Fibroblast of pulmonary artery (primary cell): ENCODE results near the gene NMNAT3.

ENCODE experiments used
- DNase-seq: peaks from one replicate; pipeline ENCODE4 v3.0.0-alpha.2; 2010; ENCODE audit warnings: low read depth
- H3K4me3 ChIP-seq: replicated peaks from 2 replicates; pipeline ENCODE4 v1.5.1; 2011; ENCODE audit warnings: low read depth, mild to moderate bottlenecking, control low read depth, low read length, moderate library complexity
- TF ChIP-seq, protein P1 (sequence below): IDR thresholded peaks from 2 replicates; pipeline ENCODE4 v1.5.1; 2011; ENCODE audit warnings: mild to moderate bottlenecking, control low read depth, low read length, inconsistent platforms; ENCODE audit errors: missing control alignments

The NMNAT3 gene

DNA sequence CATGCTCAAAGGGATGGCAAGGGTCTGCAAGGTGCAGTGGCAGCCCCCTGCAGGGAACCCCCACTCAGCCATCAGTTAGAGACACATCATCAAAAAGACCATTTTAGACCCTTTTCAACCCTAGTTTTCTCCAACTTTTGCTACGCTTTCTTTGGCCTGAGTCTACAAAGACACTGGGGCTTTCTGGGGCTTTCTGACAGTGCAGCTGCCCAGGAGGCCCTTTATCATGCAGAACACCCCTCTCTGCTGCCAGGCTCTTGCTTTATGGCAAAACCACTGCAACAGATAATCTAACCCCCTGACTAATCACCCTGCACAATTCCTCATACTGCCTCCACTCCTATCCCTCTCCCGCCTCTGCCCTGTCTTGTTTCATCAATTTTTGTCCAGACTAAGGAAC lies 2.4 kb downstream of the NMNAT3 start:
- DNase-seq, result no peak
- TF ChIP-seq, protein P1, sequence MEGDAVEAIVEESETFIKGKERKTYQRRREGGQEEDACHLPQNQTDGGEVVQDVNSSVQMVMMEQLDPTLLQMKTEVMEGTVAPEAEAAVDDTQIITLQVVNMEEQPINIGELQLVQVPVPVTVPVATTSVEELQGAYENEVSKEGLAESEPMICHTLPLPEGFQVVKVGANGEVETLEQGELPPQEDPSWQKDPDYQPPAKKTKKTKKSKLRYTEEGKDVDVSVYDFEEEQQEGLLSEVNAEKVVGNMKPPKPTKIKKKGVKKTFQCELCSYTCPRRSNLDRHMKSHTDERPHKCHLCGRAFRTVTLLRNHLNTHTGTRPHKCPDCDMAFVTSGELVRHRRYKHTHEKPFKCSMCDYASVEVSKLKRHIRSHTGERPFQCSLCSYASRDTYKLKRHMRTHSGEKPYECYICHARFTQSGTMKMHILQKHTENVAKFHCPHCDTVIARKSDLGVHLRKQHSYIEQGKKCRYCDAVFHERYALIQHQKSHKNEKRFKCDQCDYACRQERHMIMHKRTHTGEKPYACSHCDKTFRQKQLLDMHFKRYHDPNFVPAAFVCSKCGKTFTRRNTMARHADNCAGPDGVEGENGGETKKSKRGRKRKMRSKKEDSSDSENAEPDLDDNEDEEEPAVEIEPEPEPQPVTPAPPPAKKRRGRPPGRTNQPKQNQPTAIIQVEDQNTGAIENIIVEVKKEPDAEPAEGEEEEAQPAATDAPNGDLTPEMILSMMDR, result no peak
- no peak overlapping the region for H3K4me3 ChIP-seq

DNA sequence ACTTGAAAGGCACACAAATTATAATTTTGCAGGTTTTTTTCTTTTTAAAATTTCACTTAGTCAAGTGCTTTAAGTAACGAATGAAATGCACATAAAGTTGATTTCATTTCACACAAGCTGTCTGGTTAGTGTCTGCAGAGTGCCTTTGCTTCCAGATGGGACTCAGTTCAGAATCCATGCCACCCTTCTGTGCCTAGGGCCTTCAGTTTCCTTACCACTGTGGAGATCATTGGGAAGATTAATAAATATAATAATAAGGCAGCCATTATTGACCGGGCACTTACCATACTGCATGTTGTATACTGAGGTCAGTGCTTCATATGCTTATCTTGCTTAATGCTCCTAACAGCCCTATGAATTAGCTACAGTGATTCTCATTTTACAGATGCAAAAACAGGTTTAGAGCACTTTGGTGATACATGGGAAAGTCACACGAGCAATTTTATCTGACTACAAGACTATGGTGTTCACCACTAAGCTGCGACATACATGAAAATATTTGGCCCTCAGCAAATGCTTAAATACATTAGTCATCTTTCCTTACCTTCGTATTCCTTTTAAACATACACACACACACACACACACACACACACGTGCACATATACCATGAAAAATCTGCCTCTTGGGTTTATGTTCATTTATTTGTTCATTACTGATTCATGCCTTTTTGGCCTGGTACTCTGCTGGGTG lies 3.1 kb downstream of the NMNAT3 start:
- TF ChIP-seq, protein P1, result no peak
- no peak for DNase-seq
- H3K4me3 ChIP-seq, result no peak overlapping the region

DNA sequence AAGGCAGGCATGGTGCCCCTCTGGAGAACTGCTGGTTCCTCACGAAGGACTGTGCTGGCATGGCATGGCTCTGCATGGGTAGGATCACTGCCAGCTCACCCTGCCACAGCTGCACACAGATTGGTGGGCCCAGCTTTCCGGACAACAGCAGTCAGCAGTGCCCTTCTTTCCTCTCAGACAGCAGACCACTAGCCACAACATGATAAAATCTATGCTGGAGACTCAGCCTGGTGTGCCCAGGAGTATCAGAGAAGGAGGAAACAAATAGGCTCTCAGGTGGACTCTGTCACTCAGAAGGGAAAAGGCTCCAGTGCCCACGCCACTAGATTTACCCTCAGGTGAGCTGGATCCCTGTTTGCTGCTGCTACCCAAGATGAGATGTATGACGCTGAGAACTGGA lies 4.9 kb downstream of the NMNAT3 start:
- no peak for DNase-seq
- TF ChIP-seq, protein P1, result no peak

DNA sequence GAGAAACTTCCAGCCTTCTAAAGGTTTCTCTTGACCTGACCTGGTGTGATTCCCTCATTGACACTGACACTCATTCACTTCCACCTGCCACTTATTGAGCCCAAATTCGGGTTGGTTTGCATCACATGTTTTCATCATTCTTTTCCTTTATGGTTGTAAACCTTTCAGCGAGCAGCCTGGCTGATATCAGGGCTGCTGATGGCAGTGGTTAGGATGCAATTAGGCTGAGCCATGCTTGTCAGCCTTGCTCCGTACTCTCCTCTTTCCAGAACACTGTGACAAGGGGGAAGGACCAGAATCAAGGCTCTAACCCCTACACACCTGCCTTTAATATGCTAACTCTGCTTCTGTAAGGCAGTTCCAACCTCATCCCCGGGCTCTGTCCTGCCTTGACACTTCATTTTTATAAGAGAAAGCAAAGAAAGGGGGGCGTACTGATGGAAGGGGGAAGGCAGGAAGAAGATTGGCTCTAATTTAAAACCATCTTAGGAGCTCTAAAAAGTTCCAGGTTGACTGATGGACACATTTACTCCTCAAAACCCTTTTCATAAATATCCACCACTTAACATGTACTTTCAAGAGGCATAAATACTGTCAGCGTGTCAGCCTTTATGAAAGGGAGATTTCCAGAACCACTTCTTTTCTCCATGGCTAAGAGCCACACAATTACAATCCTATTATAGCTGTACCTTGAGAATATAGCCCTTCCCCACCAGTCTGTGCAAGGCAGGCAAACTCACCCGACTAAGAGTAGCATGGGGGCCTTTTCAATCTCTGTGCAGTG lies 5.7 kb downstream of the NMNAT3 start:
- TF ChIP-seq, protein P1, result no peak
- no peak for DNase-seq
- H3K4me3 ChIP-seq, result no peak overlapping the region

More for the DNA sequence above, 4.9 kb downstream of the NMNAT3 start:
- no peak overlapping the region for H3K4me3 ChIP-seq

DNA sequence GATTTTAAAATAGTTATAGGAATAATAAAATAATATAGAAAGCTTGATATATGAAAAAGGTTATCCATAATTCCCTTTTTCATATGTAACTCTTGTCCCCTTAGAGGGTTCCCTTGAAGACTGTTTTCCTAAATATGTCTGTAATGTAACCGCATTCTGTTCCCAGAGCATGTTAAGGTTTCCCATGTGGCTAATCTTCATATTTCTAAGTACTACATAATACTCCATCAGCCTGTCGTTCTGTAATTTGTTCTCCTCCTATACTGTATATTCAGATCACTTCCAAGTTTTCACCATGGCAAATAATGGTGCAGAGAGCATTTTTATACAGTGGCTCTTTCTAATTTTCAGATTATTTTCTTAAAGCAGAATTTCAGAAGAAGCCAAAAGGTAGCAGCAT lies 6.7 kb downstream of the NMNAT3 start:
- TF ChIP-seq, protein P1, result no peak
- DNase-seq, result no peak

DNA sequence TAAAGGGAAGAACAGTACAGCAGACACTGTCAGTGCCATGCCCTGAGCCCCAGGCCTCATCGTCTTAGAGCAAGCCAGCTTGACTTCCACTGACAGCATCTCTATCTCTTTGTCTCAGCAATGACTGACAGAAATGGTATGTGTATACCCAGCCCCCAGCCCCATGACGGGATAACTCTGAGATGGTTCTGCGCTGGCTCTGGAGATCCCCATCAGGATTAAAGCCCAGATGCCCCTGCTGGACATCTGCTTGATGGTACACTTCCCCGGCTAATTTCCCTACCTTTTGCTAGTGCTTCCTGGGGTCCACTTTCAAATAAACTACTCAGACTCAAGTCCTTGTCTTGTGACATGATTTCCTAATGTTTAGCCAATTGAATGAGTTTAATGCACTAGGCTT lies 7.6 kb downstream of the NMNAT3 start:
- TF ChIP-seq, protein P1, result no peak
- DNase-seq, result no peak
- H3K4me3 ChIP-seq, result no peak overlapping the region

More for the DNA sequence above, 6.7 kb downstream of the NMNAT3 start:
- H3K4me3 ChIP-seq, result no peak overlapping the region

DNA sequence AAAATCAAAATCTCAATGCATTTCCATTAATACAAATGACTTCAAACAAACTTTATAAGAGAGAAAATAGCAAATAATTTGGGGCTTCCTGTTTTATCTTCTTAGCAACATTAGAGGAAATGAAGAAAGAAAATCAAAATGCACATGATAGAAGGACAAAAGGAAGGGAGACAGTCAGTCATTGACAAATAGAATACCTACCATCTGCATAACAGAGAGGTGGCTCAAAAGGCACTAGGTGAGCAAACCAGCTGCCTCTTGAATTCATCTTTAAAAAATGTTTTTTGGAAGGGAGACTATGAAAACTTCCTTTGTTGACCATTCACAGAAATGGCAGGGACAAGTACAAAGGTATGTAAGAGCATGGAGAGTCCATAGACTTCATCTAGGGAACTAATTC lies 9.4 kb downstream of the NMNAT3 start:
- TF ChIP-seq, protein P1, result no peak
- DNase-seq, result no peak
- no peak overlapping the region for H3K4me3 ChIP-seq
